PC-3 (cell line): ENCODE data around the gene GEN1. TPM values are rescaled to one million over a fixed set of nuclear protein-coding genes. Genes with fewer than 3 reads are reported as not detected.

Source experiments
- ATAC-seq: fragments of 200-7000 bp; cut with Tn5 transposase; 2 replicates; pipeline ENCODE4 v1.9.1; 2020; ENCODE audit warnings: mild to moderate bottlenecking, moderate library complexity
- BruUV-seq: library from RNA; stranded (reverse); fragments of 400-500 nt; replicated peaks from 2 replicates; lab custom pipeline; 2021; lab: Mats Ljungman, UMichigan
- CTCF ChIA-PET: fragments of 300-600 bp; sonication (Branson Sonifier 250); formaldehyde crosslinking; loops from one replicate; lab custom pipeline; 2022; ENCODE audit warnings: antibody characterized with exemption; lab: Charles Lee
- POLR2A ChIA-PET: fragments of 300-600 bp; sonication (Branson Sonifier 250); formaldehyde crosslinking; loops from one replicate; lab custom pipeline; 2022; ENCODE audit warnings: antibody characterized with exemption; ENCODE audit not compliant: unreplicated experiment; lab: Charles Lee
- DNase-seq: peaks from one replicate; pipeline ENCODE4 v3.0.0-alpha.2; 2015
- H2AFZ ChIP-seq: fragments of 300-600 bp; sonication (generic); 2 replicates; pipeline ENCODE4 v1.6.0; 2016; ENCODE audit warnings: antibody characterized with exemption, low read length
- H3F3A ChIP-seq: fragments of 300-600 bp; sonication (generic); one replicate; pipeline ENCODE4 v1.6.0; 2017; ENCODE audit warnings: antibody characterized with exemption, low read length, control low read depth, mild to moderate bottlenecking; ENCODE audit not compliant: unreplicated experiment
- H3K27ac ChIP-seq: fragments of 300-600 bp; sonication (generic); 2 replicates; pipeline ENCODE4 v1.5.1; 2016; ENCODE audit warnings: mild to moderate bottlenecking, low read length
- H3K27me3 ChIP-seq: fragments of 300-600 bp; sonication (generic); 2 replicates; pipeline ENCODE4 v1.6.1; 2016; ENCODE audit warnings: low read length, mixed read lengths
- H3K36me3 ChIP-seq: fragments of 300-600 bp; sonication (generic); 2 replicates; pipeline ENCODE4 v1.6.1; 2016; ENCODE audit warnings: low read depth, mixed run types, low read length, mixed read lengths
- H3K4me1 ChIP-seq: fragments of 300-600 bp; sonication (generic); 2 replicates; pipeline ENCODE4 v1.5.1; 2016; ENCODE audit warnings: low read length; ENCODE audit not compliant: insufficient read depth
- H3K4me2 ChIP-seq: fragments of 300-600 bp; sonication (generic); 2 replicates; pipeline ENCODE4 v1.6.0; 2016; ENCODE audit warnings: low read length
- H3K4me3 ChIP-seq: fragments of 300-600 bp; sonication (generic); 2 replicates; pipeline ENCODE4 v1.5.1; 2016; ENCODE audit warnings: mild to moderate bottlenecking, low read length, mixed read lengths
- H3K79me2 ChIP-seq: fragments of 300-600 bp; sonication (generic); 2 replicates; pipeline ENCODE4 v1.6.1; 2017; ENCODE audit warnings: low read length, mixed read lengths
- H3K9ac ChIP-seq: fragments of 300-600 bp; sonication (generic); 2 replicates; pipeline ENCODE4 v1.6.0; 2016; ENCODE audit warnings: mild to moderate bottlenecking, low read length
- H3K9me2 ChIP-seq: fragments of 300-600 bp; sonication (generic); replicated peaks from 2 replicates; pipeline ENCODE4 v1.6.1; 2016; ENCODE audit warnings: mixed run types, low read length, mixed read lengths
- H3K9me3 ChIP-seq: fragments of 300-600 bp; sonication (generic); 2 replicates; pipeline ENCODE4 v1.6.1; 2016; ENCODE audit warnings: low read length, mixed read lengths
- H4K20me1 ChIP-seq: fragments of 300-600 bp; sonication (generic); 2 replicates; pipeline ENCODE4 v1.6.1; 2016; ENCODE audit warnings: low read length, mixed read lengths
- CTCF ChIP-seq: fragments of 300-600 bp; sonication (generic); conservative IDR thresholded peaks from 2 replicates; pipeline ENCODE4 v1.5.1; 2017; ENCODE audit warnings: antibody characterized with exemption, low read depth, mild to moderate bottlenecking, low read length
- EZH2 ChIP-seq: fragments of 300-600 bp; sonication (generic); IDR thresholded peaks from one replicate; pipeline ENCODE4 v1.6.1; 2017; ENCODE audit warnings: antibody characterized with exemption, mild to moderate bottlenecking, low read length; ENCODE audit not compliant: unreplicated experiment
- EZH2phosphoT487 ChIP-seq: fragments of 300-600 bp; sonication (generic); IDR thresholded peaks from 2 replicates; pipeline ENCODE4 v1.6.1; 2018; ENCODE audit warnings: mild to moderate bottlenecking, antibody characterized with exemption, low read length, borderline replicate concordance
- intact Hi-C: fragments of 100-400 bp; cut with micrococcal nuclease; formaldehyde crosslinking; loops from 2 replicates; pipeline ENCODE4 v1.9.0; 2023
- total RNA-seq: library from RNA; depleted of rRNA; stranded (reverse); fragments of >200 nt; gene quantifications from 2 replicates; pipeline ENCODE4 v1.2.3, GENCODE V29; 2014; rRNA removed

The GEN1 gene
- total RNA-seq, 1 experiment from 2014 or later = 21.4 TPM

- H3K9me2 ChIP-seq = no peaks in the 10 kb centered on the region
- H3K4me3 ChIP-seq = no peak overlapping the region
- H3K9ac ChIP-seq = no peak overlapping the region
- ATAC-seq = peak; percentile 31
- peak; percentile 34 for DNase-seq
- TF ChIP-seq EZH2phosphoT487 = no peak
- TF ChIP-seq CTCF = peak; percentile 64
- ChIA-PET CTCF (no interaction called here), POLR2A (no interaction called here)
- no peaks in the 10 kb centered on the region for H3K9me3 ChIP-seq
- no peaks in the 10 kb centered on the region for H3K4me1 ChIP-seq
- no peaks in the 10 kb centered on the region for H3K36me3 ChIP-seq
- H3K79me2 ChIP-seq = no peaks in the 10 kb centered on the region
- intact Hi-C loops = no loop called here
- no peaks in the 10 kb centered on the region for H4K20me1 ChIP-seq
- H3K27me3 ChIP-seq = peaks cover 42% of the 10 kb centered on the region
- H2AFZ ChIP-seq = no peak overlapping the region
- no peak overlapping the region for H3K4me2 ChIP-seq
- H3K27ac ChIP-seq = no peak overlapping the region
- H3F3A ChIP-seq = no peaks in the 10 kb centered on the region
- no TSS peak for BruUV-seq
These were observed 76.4 kb downstream of the GEN1 start for GRCh38 chr2:17830053-17831034.

- Histone ChIP-seq H3K36me3 (no peaks in the 10 kb centered on the region), H3K9me2 (no peaks in the 10 kb centered on the region), H3F3A (no peaks in the 10 kb centered on the region), H3K79me2 (no peaks in the 10 kb centered on the region), H3K27ac (no peak overlapping the region), H3K4me1 (no peaks in the 10 kb centered on the region), H3K9me3 (no peaks in the 10 kb centered on the region), H3K4me3 (no peak overlapping the region), H2AFZ (no peak overlapping the region), H4K20me1 (no peaks in the 10 kb centered on the region), H3K27me3 (peaks cover 31% of the 10 kb centered on the region), H3K4me2 (no peak overlapping the region), H3K9ac (no peak overlapping the region)
- TF ChIP-seq CTCF (no peak), EZH2phosphoT487 (no peak), EZH2 (no peak)
- no TSS peak for BruUV-seq
- ATAC-seq = no peak
- DNase-seq = no peak
- POLR2A ChIA-PET = no interaction called here
- CTCF ChIA-PET = no interaction called here
- intact Hi-C loops = no loop called here
These were observed 81.6 kb downstream of the GEN1 start for GRCh38 chr2:17835516-17835915.

Other genes with a start within 250 kb of the GEN1 start
- gene RAD51AP2, start 235.7 kb upstream of the GEN1 start, total RNA-seq = not detected in 2 replicates
- not detected in 2 replicates for gene VSNL1, start 213.4 kb upstream of the GEN1 start, total RNA-seq
- 14.1 and 15.6 TPM in 2 replicates for gene SMC6, start 328 bp upstream of the GEN1 start, total RNA-seq
- not detected in 2 replicates for gene MSGN1, start 62.3 kb downstream of the GEN1 start, total RNA-seq
- gene KCNS3, start 124.5 kb downstream of the GEN1 start, total RNA-seq = 5.8 and 7.9 TPM in 2 replicates